ENCODE data around the gene NCOR1.

GRCh38 chr17:16261049-16261448 is 45.7 kb upstream of the NCOR1 start:
- no peak for TF ChIP-seq CTCF (IDR thresholded peaks at IDR 0.05)
- TF ChIP-seq POLR2AphosphoS5 (IDR thresholded peaks at IDR 0.05), result no peak
- no peak for TF ChIP-seq EP300 (IDR thresholded peaks at IDR 0.05)
